GM23248 (cell line): Measurements from ENCODE around the gene PFDN1. TPM values are rescaled to one million over a fixed set of nuclear protein-coding genes. Genes with fewer than 3 reads are reported as not detected.

Source experiments
- DNase-seq: peaks from one replicate; pipeline ENCODE4 v3.0.0-alpha.2; 2015
- H2AFZ ChIP-seq: fragments of 200-600 bp; sonication (generic); 2 replicates; pipeline ENCODE4 v1.6.1; 2016; ENCODE audit warnings: antibody characterized with exemption
- H3F3A ChIP-seq: fragments of 200-600 bp; sonication (generic); 2 replicates; pipeline ENCODE4 v1.6.1; 2016; ENCODE audit warnings: mild to moderate bottlenecking, antibody characterized with exemption, mixed run types; ENCODE audit not compliant: insufficient read depth
- H3K27ac ChIP-seq: fragments of 200-600 bp; sonication (generic); 2 replicates; pipeline ENCODE4 v1.5.1; 2016; ENCODE audit warnings: mild to moderate bottlenecking
- H3K27me3 ChIP-seq: fragments of 200-600 bp; sonication (generic); replicated peaks from 2 replicates; pipeline ENCODE4 v1.6.1; 2016; ENCODE audit warnings: mild to moderate bottlenecking; ENCODE audit not compliant: insufficient read depth
- H3K36me3 ChIP-seq: fragments of 200-600 bp; sonication (generic); 2 replicates; pipeline ENCODE4 v1.6.1; 2016; ENCODE audit warnings: low read depth, mild to moderate bottlenecking
- H3K4me1 ChIP-seq: fragments of 200-600 bp; sonication (generic); 2 replicates; pipeline ENCODE4 v1.6.1; 2016; ENCODE audit warnings: mild to moderate bottlenecking; ENCODE audit not compliant: insufficient read depth
- H3K4me2 ChIP-seq: fragments of 200-600 bp; sonication (generic); one replicate; pipeline ENCODE4 v1.6.1; 2016; ENCODE audit warnings: mild to moderate bottlenecking; ENCODE audit not compliant: unreplicated experiment
- H3K4me3 ChIP-seq: fragments of 200-600 bp; sonication (generic); 2 replicates; pipeline ENCODE4 v1.5.1; 2016; ENCODE audit warnings: mild to moderate bottlenecking
- H3K79me2 ChIP-seq: fragments of 200-600 bp; sonication (generic); 2 replicates; pipeline ENCODE4 v1.6.1; 2016; ENCODE audit warnings: mild to moderate bottlenecking; ENCODE audit not compliant: insufficient read depth
- H3K9ac ChIP-seq: fragments of 200-600 bp; sonication (generic); 2 replicates; pipeline ENCODE4 v1.6.1; 2016; ENCODE audit warnings: mild to moderate bottlenecking
- H3K9me2 ChIP-seq: fragments of 200-600 bp; sonication (generic); 2 replicates; pipeline ENCODE4 v1.6.1; 2016; ENCODE audit warnings: mixed run types, mild to moderate bottlenecking, moderate library complexity; ENCODE audit not compliant: insufficient read depth
- H3K9me3 ChIP-seq: fragments of 200-600 bp; sonication (generic); one replicate; pipeline ENCODE4 v1.6.1; 2017; ENCODE audit warnings: low read depth
- H4K20me1 ChIP-seq: fragments of 200-600 bp; sonication (generic); 2 replicates; pipeline ENCODE4 v1.6.0; 2016; ENCODE audit not compliant: insufficient read depth
- EZH2 ChIP-seq: fragments of 200-600 bp; sonication (generic); IDR thresholded peaks from 2 replicates; pipeline ENCODE4 v1.6.1; 2018; ENCODE audit warnings: antibody characterized with exemption, mild to moderate bottlenecking; ENCODE audit not compliant: insufficient read depth, poor library complexity, severe bottlenecking
- EZH2phosphoT487 ChIP-seq: fragments of 200-600 bp; sonication (generic); IDR thresholded peaks from 2 replicates; pipeline ENCODE4 v1.6.1; 2018; ENCODE audit warnings: antibody characterized with exemption, moderate library complexity, mild to moderate bottlenecking, low read depth; ENCODE audit not compliant: insufficient read depth
- WGBS, 2 experiments: methylation state at CpG; one replicate each; pipeline ENCODE4 v1.1.6; 2015 to 2017; ENCODE audit warnings: low lambda C conversion rate in 2 of 2, low coverage in 1 of 2; ENCODE audit errors: missing lambda C conversion rate in 2 of 2; 5-methylcytosine and 5-hydroxymethylcytosine counted together
- in situ Hi-C: fragments of 300-500 bp; cut with MboI; formaldehyde crosslinking; loops from 2 replicates; pipeline ENCODE4 v1.15.0; 2020
- polyA plus RNA-seq: library from polyadenylated mRNA; unstranded; fragments of >200 nt; fragmentation: Nextera tagmentation; extraction: Ambion mirVana; gene quantifications from 2 replicates; pipeline ENCODE4 v1.2.1, GENCODE V29; 2016
- total RNA-seq: library from RNA; depleted of rRNA; stranded (reverse); fragments of >200 nt; shearing (Covaris generic); gene quantifications from 2 replicates; pipeline ENCODE4 v1.2.3, GENCODE V29; 2014

PFDN1 gene
- total and polyA plus RNA-seq, 2 experiments from 2014 or later: 95.8 to 99.9 TPM

DNA sequence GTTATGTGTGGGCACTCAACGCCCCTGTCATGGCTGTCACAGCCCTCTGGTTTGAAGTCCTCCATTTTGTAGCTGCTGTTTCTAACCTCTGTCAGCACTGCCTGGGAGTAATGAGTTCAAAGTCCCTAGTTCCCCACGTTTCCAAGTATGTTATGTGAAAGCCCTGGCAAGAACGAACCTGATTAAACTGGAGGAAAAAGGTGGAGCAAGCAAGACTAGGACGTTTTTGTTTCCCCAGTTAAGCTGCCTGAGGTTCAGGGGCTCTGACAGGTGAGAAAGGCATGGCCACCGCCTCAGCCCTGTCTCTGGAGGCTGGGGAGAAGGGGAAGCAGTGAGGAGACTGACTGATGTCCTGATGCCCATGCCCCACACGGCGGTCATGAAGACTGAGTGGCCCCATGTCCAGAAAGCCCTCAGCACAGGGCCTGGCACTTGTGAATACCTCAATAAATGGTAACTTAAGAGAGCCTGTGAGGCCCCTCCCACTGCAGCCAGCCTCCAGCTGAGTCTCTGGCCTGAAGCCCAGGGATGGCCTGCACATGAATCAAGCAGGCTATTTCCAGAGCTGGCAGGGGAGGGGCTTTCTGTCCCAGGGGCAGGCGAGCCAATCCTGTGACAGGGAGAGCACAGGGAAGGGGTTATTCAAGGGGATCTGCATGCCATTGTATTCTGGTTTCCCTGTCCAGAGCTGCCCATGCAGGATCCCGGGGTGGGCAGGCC is 61.8 kb downstream of the PFDN1 start:
- H4K20me1 ChIP-seq: no peaks in the 10 kb centered on the region
- H3K9ac ChIP-seq: peak overlapping the region; percentile 27; the same call in 1 of the 2 replicates
- H3K4me3 ChIP-seq: no peak overlapping the region
- H3F3A ChIP-seq: peaks cover 11% of the 10 kb centered on the region
- no peaks in the 10 kb centered on the region for H3K9me2 ChIP-seq
- no peaks in the 10 kb centered on the region for H3K9me3 ChIP-seq
- TF ChIP-seq EZH2phosphoT487 (no peak), EZH2 (no peak)
- H3K36me3 ChIP-seq: no peaks in the 10 kb centered on the region
- 6 to 14% methylated on average over 9 of the region's 9 CpGs for WGBS, 2 experiments
- H3K79me2 ChIP-seq: 0 out of 2 replicates have a peak, but pooled peaks cover 6% of the 10 kb centered on the region
- peak overlapping the region; percentile 33 for H3K4me2 ChIP-seq
- H3K27ac ChIP-seq: peak overlapping the region; percentile 11; the same call in 1 of the 2 replicates
- H2AFZ ChIP-seq: no peak overlapping the region
- peak; percentile 95 for DNase-seq
- H3K27me3 ChIP-seq: no peaks in the 10 kb centered on the region
- in situ Hi-C loops: no loop called here
- H3K4me1 ChIP-seq: peaks cover 29% of the 10 kb centered on the region

DNA sequence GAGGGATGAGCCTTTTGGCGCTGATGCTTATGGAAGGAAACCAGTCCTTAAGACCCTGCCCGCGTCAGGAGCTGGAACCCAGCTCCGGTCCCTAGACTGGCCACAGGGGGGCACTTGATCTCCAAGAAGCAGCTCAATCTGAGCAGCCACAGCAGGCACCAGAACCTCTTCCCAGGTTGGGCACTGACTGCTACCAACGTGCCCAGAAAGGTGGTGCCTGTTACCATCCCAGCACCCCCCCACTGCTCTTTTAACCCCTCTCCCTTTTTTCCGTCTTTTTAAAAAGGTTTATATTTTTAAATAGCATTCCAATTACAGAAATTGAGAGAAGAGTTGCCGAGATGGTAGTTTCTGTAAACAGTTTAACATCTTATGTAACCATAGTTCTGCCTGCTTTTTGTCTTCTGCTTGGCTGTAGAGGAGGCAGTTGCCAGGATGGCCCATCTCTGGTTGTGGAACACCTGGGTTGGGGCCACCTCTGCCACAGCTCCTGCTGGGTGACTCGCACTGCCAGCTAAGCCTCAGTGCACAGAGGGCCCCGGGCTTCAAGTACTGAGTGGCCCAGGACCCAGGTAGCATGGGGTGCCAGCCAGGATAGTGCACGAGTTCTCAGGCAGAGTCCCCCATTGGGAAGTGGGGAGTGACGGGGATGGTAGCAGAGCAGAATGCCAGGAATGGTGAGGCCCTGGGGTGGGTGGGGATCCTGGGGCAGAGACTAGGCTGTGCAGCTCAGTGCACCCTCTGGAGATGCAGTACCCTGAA is 62.8 kb downstream of the PFDN1 start:
- TF ChIP-seq EZH2phosphoT487 (no peak), EZH2 (no peak)

DNA sequence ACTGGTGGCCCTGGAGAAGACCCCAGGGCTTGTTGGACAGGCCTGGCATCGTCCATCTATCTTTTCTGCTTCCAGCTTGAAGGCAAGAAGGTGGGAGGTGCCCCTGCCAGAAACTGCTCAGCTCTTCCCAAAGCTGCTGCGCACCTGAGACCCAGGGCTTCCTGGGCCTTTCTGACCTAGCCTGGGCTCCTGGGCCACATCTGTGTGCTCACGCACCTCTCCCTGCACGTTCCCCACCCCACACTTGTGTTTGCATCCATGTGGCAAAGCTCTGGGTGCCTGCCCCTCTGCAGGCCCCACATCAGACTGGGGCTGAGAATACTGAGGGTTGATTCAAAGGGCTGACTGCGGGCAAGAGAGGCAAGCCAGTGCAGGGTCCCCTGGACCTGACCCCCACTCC is 63.4 kb downstream of the PFDN1 start:
- no peaks in the 10 kb centered on the region for H3K27me3 ChIP-seq
- H4K20me1 ChIP-seq: no peaks in the 10 kb centered on the region
- no peaks in the 10 kb centered on the region for H3K9me3 ChIP-seq
- no peaks in the 10 kb centered on the region for H3K79me2 ChIP-seq
- H2AFZ ChIP-seq: no peak overlapping the region
- H3K36me3 ChIP-seq: no peaks in the 10 kb centered on the region
- TF ChIP-seq EZH2phosphoT487 (no peak), EZH2 (no peak)
- 89 to 93% methylated on average over 5 of the region's 5 CpGs for WGBS, 2 experiments
- no peaks in the 10 kb centered on the region; the same call in 1 of the 2 replicates for H3F3A ChIP-seq
- no peak overlapping the region for H3K4me2 ChIP-seq
- no peak for DNase-seq
- in situ Hi-C loops: no loop called here
- H3K4me1 ChIP-seq: peaks cover 13% of the 10 kb centered on the region
- no peak overlapping the region for H3K4me3 ChIP-seq
- H3K9me2 ChIP-seq: no peaks in the 10 kb centered on the region
- H3K9ac ChIP-seq: no peak overlapping the region
- no peak overlapping the region for H3K27ac ChIP-seq

More for the DNA sequence above, 62.8 kb downstream of the PFDN1 start:
- Histone ChIP-seq H3K9me2 (no peaks in the 10 kb centered on the region), H3K4me2 (no peak overlapping the region), H3K79me2 (0 out of 2 replicates have a peak, but pooled peaks cover 5% of the 10 kb centered on the region), H3F3A (peaks cover 5% of the 10 kb centered on the region; the same call in 1 of the 2 replicates), H3K9me3 (no peaks in the 10 kb centered on the region), H3K27me3 (no peaks in the 10 kb centered on the region), H3K4me1 (peaks cover 19% of the 10 kb centered on the region), H3K27ac (no peak overlapping the region), H3K9ac (no peak overlapping the region), H3K4me3 (no peak overlapping the region), H4K20me1 (no peaks in the 10 kb centered on the region), H3K36me3 (no peaks in the 10 kb centered on the region), H2AFZ (no peak overlapping the region)
- WGBS, 2 experiments: 31 to 34% methylated on average over 10 to 11 of the region's 11 CpGs
- in situ Hi-C loops: no loop called here
- DNase-seq: peak; percentile 82

DNA sequence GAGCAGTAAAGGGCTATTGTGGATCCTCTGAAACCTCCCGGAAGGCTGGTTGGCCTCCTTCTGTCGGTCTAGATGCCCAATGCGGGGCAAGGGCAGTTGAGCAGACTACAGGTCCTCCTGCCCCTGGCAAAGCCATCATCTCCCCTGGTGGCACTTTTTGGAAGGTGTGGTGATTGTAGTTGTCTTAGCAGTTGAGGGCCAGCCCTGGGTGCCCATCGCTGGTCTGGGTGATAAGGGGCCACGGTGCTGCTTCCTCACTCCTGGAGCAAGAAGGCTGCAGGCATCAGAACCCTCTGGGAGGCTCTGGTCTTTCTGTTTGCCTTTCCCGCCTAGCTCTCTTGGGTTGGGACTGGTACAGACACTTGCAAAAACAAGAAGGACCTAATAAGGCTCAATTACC is 64.1 kb downstream of the PFDN1 start:
- 88 to 90% methylated on average over 6 of the region's 6 CpGs for WGBS, 2 experiments

More for the DNA sequence above, 64.1 kb downstream of the PFDN1 start:
- peaks cover 13% of the 10 kb centered on the region for H3K4me1 ChIP-seq
- no peak overlapping the region for H3K4me2 ChIP-seq
- no peaks in the 10 kb centered on the region for H3K9me3 ChIP-seq
- H2AFZ ChIP-seq: no peak overlapping the region
- in situ Hi-C loops: no loop called here
- H3K79me2 ChIP-seq: no peaks in the 10 kb centered on the region
- no peak overlapping the region for H3K4me3 ChIP-seq
- no peaks in the 10 kb centered on the region; the same call in 1 of the 2 replicates for H3F3A ChIP-seq
- no peak overlapping the region for H3K9ac ChIP-seq
- H4K20me1 ChIP-seq: no peaks in the 10 kb centered on the region
- no peak for DNase-seq
- no peaks in the 10 kb centered on the region for H3K27me3 ChIP-seq
- no peak for TF ChIP-seq EZH2phosphoT487
- TF ChIP-seq EZH2: no peak
- H3K9me2 ChIP-seq: no peaks in the 10 kb centered on the region
- H3K27ac ChIP-seq: no peak overlapping the region
- H3K36me3 ChIP-seq: no peaks in the 10 kb centered on the region
